HG03066 (cell line): ENCODE data around the gene C19orf38.

Source experiments
- ATAC-seq: cut with Tn5 transposase; IDR thresholded peaks from one replicate; pipeline ENCODE4 v1.9.1; 2021; ENCODE audit warnings: low read depth; ENCODE audit not compliant: unreplicated experiment

The C19orf38 gene, protein sequence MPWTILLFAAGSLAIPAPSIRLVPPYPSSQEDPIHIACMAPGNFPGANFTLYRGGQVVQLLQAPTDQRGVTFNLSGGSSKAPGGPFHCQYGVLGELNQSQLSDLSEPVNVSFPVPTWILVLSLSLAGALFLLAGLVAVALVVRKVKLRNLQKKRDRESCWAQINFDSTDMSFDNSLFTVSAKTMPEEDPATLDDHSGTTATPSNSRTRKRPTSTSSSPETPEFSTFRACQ

GRCh38 chr19:10848230-10848856 is at the start of gene C19orf38:
Gene C19orf38 (plus strand): TSS chr19:10848415. CDS start chr19:10848509, 94 bp downstream.
- ATAC-seq, result no peak

GRCh38 chr19:10800488-10800887 is 47.7 kb upstream of the C19orf38 start:
- ATAC-seq, result no peak

DNA sequence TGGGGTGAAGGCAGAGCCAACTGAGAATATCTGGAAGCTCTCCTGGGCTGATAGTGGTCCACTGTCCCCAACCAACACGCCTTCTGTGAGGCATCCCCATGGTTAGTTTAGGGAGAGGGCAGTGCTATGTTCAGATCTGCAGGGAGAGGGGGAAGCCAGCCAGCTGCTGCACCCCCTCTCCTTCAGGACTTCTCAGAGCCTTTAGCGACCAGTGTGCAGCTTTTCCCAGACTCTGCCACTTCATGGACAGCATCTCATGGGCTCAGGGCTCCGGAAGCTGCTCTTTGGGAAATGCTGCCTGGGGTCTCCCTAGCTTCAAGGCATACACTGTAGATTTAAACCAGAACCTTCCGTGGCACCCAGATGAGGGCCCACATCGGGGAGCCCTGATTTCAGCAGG is 45.7 kb upstream of the C19orf38 start:
- ATAC-seq, result no peak

DNA sequence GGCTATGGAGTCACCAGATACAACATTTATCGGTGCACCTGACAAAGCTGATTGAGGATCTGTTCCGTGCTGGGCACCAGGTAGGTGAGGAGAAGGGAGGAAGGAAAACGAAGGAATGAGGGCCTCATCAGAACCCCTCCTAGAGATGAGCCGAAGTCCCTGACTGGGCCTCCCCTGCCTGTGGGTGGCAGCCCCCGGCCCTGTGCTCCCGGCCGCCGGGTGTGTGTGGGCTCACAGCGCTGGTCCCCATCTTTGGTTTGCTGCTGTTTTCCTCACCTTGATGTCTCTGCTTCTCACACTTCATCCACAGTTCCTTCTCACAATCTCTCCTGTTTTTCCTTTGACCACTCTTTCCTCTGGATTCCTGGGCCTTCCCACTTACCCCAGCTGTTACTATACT is 45.0 kb upstream of the C19orf38 start:
- no peak for ATAC-seq

DNA sequence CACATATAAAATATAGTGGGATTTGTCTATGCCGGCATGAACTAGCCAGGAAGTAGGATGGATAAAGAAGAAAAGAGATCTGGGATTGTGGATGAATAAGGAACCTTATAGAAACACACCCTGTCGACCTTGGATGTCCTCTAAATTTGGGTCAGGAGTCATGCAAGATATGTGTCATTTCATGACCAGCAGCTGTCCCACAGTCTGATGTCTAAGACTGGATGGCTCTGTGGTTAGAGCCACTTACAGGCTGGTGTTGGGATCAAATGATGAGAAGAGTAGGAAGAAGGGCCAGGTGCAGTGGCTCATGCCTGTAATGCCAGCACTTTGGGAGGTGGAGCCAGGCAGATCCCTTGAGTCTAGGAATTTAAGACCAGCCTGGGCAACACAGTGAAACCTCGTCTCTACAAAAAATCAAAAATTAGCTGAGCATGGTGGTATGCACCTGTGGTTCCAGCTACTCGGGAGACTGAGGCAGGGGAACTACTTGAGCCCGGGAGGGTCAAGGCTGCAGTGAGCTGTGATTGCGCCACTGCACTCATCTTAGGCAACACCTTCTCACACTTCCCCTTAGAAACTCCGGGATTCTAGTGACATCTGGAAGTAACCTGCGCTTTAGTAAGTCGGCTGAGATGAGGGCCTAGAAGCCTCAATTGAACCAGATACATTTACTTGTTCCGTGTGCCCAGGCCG is 43.0 kb upstream of the C19orf38 start:
- ATAC-seq, result no peak

DNA sequence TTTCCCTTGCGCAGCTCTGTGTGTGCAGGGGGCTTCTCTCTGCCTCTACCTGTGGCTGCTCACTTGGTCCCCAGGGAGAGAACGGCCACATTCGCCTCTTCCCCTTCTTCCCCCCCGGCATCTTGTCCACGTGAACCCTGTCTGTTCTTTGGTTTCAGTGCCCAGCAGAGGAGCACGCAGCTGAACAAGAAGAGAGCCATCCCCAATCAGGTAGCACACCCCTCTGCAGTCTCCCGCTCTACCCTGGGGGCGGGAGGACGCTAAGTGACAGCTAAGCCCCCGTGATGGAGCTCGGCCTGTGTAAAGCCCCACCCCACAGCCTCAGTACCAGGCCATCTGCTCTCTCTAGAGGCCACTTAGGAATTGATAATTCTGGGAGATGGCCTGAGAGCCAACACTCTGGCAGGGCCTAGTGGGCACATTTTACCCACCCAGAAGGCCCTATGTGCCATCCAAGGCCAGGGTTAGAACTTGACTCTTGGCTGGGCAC is 42.4 kb upstream of the C19orf38 start:
- no peak for ATAC-seq

GRCh38 chr19:10808937-10809649 is 39.1 kb upstream of the C19orf38 start:
- no peak for ATAC-seq

- ATAC-seq, result no peak
Observed at GRCh38 chr19:10809651-10810285, 38.4 kb upstream of the C19orf38 start.

DNA sequence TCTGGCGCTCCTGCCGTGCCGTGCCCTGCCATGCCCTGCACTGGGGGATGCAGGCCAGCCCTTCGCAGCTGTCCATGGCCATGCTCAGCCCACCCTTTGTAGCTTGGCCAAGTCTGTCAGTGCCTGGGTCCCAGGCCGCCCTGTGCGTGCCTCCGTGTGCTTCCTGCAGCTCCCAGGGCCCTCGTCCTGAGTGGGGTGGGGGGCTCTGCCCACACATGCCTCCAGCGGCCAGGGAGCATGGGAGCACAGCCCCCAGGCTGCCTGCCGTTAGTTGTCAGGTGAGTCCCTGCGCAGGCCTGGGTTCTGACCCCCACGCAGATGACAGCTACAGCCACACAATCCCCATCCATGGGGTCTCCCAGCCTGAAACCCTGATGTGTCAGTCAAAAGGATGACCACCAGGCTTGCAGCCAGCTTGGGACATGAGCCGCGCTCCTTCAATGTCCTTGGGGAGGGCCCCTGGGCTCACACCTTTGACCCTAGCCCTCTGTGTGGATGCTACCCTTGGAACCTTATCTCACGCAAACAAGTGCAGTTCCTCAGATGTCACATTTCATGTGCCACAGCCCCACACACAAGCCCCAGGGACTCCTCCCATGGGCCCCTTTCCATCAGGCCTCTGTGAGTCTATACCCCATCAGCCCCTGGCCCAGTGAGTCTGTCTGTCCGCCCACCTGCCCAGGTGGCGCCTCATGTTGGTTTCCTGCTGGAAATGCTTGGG is 36.7 kb upstream of the C19orf38 start:
- no peak for ATAC-seq

DNA sequence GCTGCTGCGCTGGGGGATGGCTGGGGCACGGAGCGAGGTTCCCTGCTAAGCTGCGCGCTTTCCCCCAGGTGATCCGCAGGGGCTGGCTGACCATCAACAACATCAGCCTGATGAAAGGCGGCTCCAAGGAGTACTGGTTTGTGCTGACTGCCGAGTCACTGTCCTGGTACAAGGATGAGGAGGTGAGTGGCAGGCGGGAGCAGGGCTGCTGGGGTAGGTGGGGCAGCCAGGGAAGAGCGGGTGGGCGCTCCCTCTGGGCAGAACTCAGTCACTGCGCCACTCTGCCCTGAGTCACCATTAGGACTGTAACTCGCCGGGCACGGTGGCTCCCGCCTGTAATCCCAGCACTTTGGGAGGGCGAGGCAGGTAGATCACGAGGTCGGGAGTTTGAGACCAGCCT is 36.0 kb upstream of the C19orf38 start:
- no peak for ATAC-seq

DNA sequence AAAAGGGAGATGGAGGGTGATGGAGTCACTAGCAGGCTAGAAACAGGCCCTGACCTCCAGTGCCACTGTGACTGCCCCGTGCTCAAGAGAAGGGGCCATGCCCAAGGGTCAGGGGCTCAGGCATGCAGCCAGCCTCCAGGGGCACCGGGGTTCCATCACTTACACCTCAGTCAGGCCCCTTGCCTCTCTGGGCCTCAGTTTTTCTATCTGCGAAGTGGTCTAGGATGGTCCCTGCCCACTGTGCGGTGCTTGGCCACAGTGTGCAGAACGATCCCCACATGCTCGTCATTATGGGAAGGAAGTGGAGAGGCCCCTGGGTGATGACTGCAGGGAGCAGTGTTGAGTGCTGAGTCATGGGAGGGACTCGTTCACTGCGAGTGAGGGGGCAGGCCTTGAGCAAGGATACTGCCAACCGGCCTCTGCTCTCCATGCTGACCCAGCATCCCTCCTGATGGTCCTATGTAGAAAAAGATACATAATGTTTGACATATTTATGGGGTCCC is 35.3 kb upstream of the C19orf38 start:
- no peak for ATAC-seq

- ATAC-seq, result no peak
Observed at GRCh38 chr19:10815007-10815536, 33.1 kb upstream of the C19orf38 start.

DNA sequence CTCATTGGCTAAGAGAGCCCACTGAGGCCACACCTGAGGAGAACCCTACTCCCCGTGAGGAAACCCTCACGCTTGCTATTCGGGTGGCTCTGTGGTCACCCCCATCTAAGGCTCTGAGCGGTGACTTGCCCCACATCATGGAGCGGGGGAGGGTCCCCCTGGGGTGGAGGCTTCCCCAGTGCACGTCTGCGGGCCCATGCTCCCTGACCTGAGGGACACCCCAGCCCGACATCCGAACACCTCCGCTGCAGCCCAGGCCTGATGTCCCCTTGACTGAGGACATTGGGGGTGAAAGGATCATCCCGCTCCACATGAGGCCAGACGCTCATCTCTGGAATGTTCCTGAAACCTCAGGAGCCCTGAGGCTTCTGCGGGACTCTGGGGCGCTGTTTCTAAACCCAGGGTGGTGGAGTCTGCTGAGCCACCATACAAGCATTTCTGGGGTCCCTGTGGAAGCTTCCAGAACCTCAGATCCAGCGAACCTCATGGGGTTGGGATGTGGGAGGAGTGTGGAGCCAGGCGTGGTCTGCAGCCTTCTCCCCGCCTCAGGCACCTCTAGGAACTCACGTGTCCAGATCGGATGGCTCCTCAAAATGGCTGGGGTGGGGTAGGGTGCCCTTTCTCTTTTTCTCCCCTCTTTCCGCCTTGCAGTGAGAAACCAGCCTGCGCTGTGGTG is 32.1 kb upstream of the C19orf38 start:
- no peak for ATAC-seq

GRCh38 chr19:10816691-10817090 is 31.5 kb upstream of the C19orf38 start:
- ATAC-seq, result no peak

- no peak for ATAC-seq
Observed at GRCh38 chr19:10817291-10818038, 30.8 kb upstream of the C19orf38 start.

DNA sequence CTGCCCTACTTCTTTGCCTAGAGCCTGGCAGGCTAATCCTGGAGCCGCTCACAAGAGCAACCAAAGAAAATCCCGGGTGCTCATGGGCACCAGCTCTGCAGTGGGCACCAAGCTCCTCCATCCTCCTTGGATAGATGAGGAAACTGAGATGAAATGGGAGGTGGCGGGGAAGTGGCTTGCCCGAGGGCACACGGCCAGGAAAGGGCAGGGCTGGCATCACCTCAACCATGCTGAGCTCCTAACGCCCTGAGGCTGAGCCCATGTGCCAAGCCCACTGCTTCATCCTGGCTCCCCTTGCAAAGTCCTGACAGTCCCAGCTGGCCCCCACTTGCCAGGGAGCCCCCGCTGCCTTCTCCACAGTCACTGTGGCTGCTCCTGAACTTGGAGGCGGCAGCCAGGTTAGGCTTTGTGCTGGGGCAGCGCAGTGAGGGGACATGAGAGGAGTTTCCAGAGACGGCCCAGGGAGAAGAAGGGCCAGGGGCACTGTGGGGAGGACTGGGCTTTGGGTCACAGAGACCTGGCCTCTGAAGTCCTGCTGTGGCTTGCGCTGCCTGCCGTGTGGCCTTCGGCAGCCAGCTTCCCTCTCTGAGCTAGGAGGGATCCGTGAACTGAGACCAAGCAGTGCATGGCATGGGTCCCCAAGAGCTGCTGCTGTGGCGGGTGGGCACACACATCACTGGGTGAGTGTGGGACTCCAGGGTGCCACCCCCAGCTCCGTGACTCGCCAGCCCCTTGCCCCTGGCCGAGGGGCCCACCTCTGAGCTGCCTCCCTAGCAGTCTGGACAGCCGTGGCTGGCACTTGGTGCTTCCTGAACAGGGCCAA is 29.7 kb upstream of the C19orf38 start:
- ATAC-seq, result no peak
